ENCODE measurements around the gene PTPRD.

The PTPRD gene

GRCh38 chr9:8553444-8553843 is 2059.4 kb downstream of the PTPRD start:
- TF ChIP-seq, protein P1, sequence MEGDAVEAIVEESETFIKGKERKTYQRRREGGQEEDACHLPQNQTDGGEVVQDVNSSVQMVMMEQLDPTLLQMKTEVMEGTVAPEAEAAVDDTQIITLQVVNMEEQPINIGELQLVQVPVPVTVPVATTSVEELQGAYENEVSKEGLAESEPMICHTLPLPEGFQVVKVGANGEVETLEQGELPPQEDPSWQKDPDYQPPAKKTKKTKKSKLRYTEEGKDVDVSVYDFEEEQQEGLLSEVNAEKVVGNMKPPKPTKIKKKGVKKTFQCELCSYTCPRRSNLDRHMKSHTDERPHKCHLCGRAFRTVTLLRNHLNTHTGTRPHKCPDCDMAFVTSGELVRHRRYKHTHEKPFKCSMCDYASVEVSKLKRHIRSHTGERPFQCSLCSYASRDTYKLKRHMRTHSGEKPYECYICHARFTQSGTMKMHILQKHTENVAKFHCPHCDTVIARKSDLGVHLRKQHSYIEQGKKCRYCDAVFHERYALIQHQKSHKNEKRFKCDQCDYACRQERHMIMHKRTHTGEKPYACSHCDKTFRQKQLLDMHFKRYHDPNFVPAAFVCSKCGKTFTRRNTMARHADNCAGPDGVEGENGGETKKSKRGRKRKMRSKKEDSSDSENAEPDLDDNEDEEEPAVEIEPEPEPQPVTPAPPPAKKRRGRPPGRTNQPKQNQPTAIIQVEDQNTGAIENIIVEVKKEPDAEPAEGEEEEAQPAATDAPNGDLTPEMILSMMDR (IDR thresholded peaks at IDR 0.05; ENCODE audit: insufficient read depth, missing control alignments): no peak
- no peak for DNase-seq (ENCODE audit: insufficient read length, low spot score)
- FAIRE-seq: no peak

- FAIRE-seq: no peak
- TF ChIP-seq, protein P1 (IDR thresholded peaks at IDR 0.05; ENCODE audit: insufficient read depth, missing control alignments): no peak
- DNase-seq (ENCODE audit: insufficient read length, low spot score): no peak
Measured at GRCh38 chr9:8552732-8553131, 2060.1 kb downstream of the PTPRD start.

DNA sequence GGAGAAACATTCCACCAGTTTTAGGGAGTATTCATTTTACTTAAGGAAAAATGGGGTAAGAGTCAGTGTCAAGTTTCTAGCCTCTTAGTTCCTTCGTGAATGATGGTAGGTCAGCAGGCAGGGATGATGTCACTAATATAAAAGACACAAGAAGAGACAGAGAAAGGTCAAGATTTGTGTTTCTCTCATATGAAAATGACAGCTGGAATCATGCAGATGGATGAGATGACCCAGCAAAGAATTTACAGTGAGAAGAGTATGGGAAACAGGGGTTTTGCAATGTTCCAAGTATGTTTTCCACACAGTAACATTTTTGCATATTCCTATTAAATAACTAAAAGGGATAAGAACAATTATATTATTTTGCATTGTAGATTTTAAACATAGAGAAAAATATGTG is 2063.6 kb downstream of the PTPRD start:
- TF ChIP-seq, protein P1 (IDR thresholded peaks at IDR 0.05; ENCODE audit: insufficient read depth, missing control alignments): no peak
- DNase-seq (ENCODE audit: insufficient read length, low spot score): no peak
- no peak for FAIRE-seq

GRCh38 chr9:8543219-8543618 is 2069.6 kb downstream of the PTPRD start:
- no peak for FAIRE-seq
- TF ChIP-seq, protein P1 (IDR thresholded peaks at IDR 0.05; ENCODE audit: insufficient read depth, missing control alignments): no peak
- no peak for DNase-seq (ENCODE audit: insufficient read length, low spot score)

DNA sequence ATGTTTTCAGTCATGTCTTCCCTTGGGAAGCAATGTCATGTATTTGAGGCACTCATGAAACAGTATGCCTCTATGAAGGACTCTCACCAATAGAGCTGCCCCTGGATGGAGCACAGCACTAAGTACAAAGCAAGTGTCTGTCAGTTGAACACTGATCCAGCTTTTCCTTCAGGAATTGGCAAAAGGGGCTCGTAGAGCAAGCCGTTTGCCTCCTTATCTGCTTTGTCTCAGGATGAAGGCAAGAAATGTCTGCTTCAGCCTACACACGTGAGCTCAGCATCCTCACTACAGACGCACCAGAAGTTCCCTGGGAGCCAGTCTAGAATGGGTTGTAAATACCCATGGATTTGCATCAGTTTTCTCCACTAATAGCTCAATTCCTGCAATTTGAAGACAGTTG is 2070.3 kb downstream of the PTPRD start:
- TF ChIP-seq, protein P1 (IDR thresholded peaks at IDR 0.05; ENCODE audit: insufficient read depth, missing control alignments): no peak
- FAIRE-seq (no peak), DNase-seq (ENCODE audit: insufficient read length, low spot score) (no peak)

DNA sequence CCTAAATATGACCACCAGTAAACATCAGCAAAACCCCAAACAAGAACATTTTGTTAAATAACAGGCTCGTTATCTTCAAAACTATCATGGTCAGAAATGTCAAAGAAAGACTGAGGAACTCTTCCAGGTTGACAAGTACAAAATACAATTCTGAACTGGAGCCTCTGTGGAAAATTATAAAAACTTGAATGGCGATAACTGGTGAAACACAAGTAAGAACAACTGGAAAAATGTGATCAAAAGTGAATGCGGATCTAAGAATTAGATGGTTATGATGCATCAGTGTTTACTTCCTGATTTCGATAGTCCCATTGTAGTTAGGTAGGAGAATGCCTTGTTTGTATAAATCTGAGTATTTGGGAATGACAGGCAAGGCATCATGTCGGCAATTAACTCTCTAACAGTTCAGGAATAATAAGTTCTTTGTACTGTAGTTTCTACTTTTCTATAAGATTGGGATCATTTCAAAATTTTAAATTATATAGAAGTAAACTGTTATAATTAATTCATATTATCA is 2073.1 kb downstream of the PTPRD start:
- TF ChIP-seq, protein P1 (IDR thresholded peaks at IDR 0.05; ENCODE audit: insufficient read depth, missing control alignments): no peak
- FAIRE-seq (peak; percentile 44), DNase-seq (ENCODE audit: insufficient read length, low spot score) (no peak)

DNA sequence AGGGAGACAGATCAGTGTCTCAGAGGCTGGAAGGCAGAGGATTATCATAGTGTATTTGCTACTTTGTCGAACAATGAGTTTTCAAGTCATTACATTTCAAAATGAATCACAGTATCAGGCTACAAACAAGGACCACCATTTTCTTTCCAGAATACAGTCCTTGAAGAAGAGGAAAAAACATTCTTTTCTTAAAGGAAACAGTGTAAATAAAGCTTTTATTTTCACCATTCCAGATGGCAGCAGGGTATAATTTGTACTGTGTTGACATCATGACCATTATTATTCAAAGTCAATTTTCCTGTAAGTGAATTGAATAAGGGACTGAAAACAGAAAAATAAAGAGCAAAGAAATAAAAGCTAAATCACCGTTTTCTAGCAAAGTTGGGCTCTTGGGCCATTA is 2076.0 kb downstream of the PTPRD start:
- FAIRE-seq (no peak), DNase-seq (ENCODE audit: insufficient read length, low spot score) (no peak)
- TF ChIP-seq, protein P1 (IDR thresholded peaks at IDR 0.05; ENCODE audit: insufficient read depth, missing control alignments): no peak
